ENCODE results near the gene CAMKK2.

CAMKK2 gene

DNA sequence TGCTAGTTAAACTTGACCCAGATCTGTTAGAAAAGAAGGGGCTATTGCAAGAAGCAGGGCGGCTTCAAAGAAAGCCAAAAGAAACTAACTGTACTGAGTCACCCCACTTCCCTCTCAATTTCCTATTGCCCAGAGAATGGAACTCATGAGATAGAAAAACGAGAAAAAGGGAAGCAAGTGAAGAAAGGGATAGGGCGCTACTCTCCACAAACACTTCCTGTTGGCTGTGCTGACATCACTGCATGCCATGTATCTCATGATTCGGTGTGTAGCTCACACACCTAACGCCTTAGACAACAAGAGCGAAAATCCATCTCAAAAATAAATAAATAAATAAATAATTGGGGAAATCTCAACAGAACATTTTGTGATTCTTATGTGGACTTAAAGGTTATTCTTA lies 99.6 kb downstream of the CAMKK2 start:
- no peak for DNase-seq (ENCODE audit: low spot score)

DNA sequence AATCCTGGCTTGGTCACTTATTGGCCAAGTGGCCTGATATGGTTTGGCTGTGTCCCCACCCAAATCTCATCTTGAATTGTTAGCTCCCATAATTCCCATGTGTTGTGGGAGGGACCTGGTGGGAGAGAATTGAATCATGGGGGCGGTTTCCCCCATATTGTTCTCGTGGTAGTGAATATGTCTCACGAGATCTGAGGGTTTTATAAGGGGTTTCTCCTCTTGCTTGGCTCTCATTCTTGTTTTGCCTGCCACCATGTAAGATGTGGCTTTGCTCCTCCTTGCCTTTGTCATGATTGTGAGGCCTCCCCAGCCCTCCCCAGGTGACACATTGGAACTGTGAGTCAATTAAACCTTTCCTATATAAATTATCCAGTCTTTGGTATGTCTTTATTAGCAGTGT lies 105.4 kb downstream of the CAMKK2 start:
- no peak for DNase-seq (ENCODE audit: low spot score)

DNA sequence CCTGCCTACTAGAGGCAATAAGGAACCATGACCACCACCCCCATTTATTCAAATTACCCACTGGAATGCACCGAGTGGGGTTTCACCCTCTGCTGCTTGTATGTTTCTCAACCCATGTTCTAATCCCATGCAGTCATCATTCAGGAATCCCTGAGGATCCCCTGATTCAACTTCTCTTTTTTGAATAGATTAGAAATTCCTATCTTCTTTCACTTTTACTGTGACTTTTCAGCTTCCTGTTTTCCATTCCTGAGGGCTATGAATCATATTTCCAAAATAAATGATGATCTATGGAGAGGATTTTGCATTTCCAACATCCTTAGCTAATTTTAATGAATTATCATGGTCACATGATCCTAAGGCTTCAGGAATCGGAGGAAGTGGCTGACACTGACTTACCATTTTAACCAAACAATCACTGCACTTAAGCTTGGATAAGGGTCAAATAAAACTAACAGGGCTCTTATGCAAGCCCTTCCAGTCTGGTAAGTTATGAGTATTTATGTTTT lies 105.9 kb downstream of the CAMKK2 start:
- DNase-seq (ENCODE audit: low spot score) = no peak

DNA sequence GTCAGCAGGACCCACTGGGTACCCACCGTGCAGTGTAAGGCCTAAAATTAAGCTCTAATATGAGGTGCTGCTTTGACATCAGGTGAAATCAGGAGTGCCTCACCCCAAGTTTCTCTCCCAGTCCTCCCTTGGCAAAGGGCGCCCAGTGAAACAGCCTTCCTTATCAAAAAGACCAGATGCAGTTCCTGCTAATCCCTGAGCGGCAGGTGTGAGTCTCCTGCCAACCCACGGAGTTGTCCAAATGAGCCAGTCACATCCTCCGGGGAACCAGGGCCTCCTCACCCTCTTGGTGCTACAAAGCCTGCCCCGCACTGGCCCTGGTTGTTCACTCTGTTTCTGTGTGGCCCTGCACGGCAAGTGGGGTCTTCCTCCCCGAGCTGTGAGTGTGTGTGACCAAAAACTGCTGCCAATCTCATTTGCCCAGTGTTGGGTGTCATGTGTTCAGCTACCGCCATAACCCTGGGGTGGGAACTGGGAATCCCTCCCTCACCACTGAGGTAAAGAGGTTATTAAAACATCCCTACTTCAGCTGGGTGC lies 106.8 kb downstream of the CAMKK2 start:
- DNase-seq (ENCODE audit: low spot score) = no peak

DNA sequence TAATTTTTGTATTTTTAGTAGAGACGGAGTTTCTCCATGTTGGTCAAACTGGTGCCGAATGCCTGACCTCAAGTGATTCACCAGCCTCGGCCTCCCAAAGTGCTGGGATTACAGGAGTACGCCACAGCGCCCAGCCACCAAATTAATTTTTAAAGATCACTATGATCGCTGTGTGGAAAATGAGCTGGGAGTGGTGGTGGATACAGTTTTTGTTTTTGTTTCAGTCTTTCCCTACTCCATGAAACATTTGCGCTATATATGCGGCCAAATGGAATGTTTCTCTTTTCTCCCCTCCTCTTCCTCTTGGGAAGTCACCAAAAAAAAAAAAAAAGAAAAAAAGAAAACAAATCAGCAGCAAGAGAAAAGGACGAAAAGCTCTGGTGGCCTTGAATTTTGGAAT lies 107.4 kb downstream of the CAMKK2 start:
- DNase-seq (ENCODE audit: low spot score) = no peak

DNA sequence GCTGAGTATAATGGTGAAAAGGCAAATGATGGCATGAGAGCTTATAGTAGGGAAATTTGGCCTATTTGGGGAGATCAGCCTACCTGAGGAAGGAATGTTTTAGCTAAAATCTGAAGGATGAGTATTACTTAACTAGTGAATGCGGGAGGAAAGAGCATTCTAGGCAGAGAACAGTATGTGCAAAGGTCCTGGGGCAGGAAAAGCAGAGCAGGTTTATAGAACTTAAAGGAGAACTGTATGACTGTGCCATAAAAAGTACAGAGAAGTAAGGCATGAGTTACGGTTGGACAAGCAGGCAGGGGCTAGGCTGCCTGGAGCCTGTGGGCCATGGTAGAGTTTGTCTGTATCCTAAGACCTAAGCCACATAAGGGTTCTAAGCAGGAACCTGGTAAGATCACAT lies 108.3 kb downstream of the CAMKK2 start:
- no peak for DNase-seq (ENCODE audit: low spot score)

All from activated CD4-positive, alpha-beta T cell treated with anti-CD3 and anti-CD28 coated beads, Interleukin-2, Interleukin-4, amounts not matched to agents 100 ng/mL and 50 ng/mL, durations not matched to agents 16 hours and 8 hours (primary cell).